22Rv1 (cell line): ENCODE data around the gene KATNAL1.

Experiments used
- H3K27ac ChIP-seq: fragments of 450-650 bp; 2 replicates; pipeline ENCODE4 v1.5.1; 2017
- CTCF ChIP-seq: fragments of 450-650 bp; IDR thresholded peaks from 2 replicates; pipeline ENCODE4 v1.5.1; 2017; ENCODE audit warnings: mild to moderate bottlenecking
- ZFX ChIP-seq: fragments of 450-650 bp; IDR thresholded peaks from 2 replicates; pipeline ENCODE4 v1.6.1; 2017; ENCODE audit warnings: antibody characterized with exemption, borderline replicate concordance

The KATNAL1 gene

GRCh38 chr13:30318026-30318425 lies 10.7 kb upstream of the KATNAL1 start:
- no peak overlapping the region for H3K27ac ChIP-seq
- no peak for TF ChIP-seq ZFX
- no peak for TF ChIP-seq CTCF

GRCh38 chr13:30314562-30314961 lies 7.2 kb upstream of the KATNAL1 start:
- no peak overlapping the region for H3K27ac ChIP-seq
- TF ChIP-seq ZFX (no peak), CTCF (no peak)

- TF ChIP-seq ZFX = no peak
- no peak for TF ChIP-seq CTCF
- no peak overlapping the region for H3K27ac ChIP-seq
These were observed 6.7 kb upstream of the KATNAL1 start for GRCh38 chr13:30314069-30314468.

GRCh38 chr13:30313311-30313710 lies 6.0 kb upstream of the KATNAL1 start:
- H3K27ac ChIP-seq = no peak overlapping the region

GRCh38 chr13:30312904-30313303 lies 5.6 kb upstream of the KATNAL1 start:
- no peak overlapping the region for H3K27ac ChIP-seq
- TF ChIP-seq ZFX (no peak), CTCF (no peak)

More at GRCh38 chr13:30313311-30313710, 6.0 kb upstream of the KATNAL1 start:
- TF ChIP-seq ZFX (no peak), CTCF (no peak)

GRCh38 chr13:30308548-30308947 lies 1.2 kb upstream of the KATNAL1 start:
- TF ChIP-seq CTCF = no peak
- TF ChIP-seq ZFX = no peak
- no peak overlapping the region for H3K27ac ChIP-seq

- TF ChIP-seq CTCF (no peak), ZFX (no peak)
- 0 out of 2 replicates have a peak overlapping the region, but pooled peaks have one; percentile 56 for H3K27ac ChIP-seq
These were observed 580 bp upstream of the KATNAL1 start for GRCh38 chr13:30307971-30308290.
